DOHH2 (cell line): ENCODE measurements around the gene TTC21B.

Experiments used
- EZH2phosphoT487 ChIP-seq: fragments of 200-600 bp; sonication (generic); IDR thresholded peaks from 2 replicates; pipeline ENCODE4 v1.6.1; 2017; ENCODE audit warnings: borderline replicate concordance, mild to moderate bottlenecking, antibody characterized with exemption, low read length, moderate library complexity, mixed read lengths
- TF ChIP-seq, protein P1 (sequence below): fragments of 200-600 bp; sonication (generic); IDR thresholded peaks from one replicate; pipeline ENCODE4 v1.5.1; 2014; ENCODE audit warnings: antibody characterized with exemption, mild to moderate bottlenecking, low read depth, low read length; ENCODE audit not compliant: poor library complexity, severe bottlenecking

DNA sequence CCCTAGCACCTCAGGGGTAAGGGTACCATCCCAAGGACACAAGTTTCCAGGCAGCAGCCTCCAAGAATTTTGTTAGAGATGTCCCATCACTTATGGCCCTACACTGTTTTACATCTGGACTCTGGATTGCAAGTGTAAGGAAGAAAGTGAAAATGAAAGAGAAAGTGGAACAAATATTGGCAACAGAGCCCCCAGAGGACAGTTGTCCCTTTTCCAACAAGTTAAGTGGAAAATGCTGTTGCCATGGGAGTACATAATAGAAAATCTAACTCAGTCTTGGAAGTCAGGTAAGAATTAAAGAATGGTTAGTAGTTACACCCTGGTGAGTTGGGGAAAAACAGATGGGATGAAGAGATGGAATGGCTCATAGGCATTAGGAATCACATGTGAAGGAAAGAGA lies 50.6 kb downstream of the TTC21B start:
- TF ChIP-seq, protein P1, sequence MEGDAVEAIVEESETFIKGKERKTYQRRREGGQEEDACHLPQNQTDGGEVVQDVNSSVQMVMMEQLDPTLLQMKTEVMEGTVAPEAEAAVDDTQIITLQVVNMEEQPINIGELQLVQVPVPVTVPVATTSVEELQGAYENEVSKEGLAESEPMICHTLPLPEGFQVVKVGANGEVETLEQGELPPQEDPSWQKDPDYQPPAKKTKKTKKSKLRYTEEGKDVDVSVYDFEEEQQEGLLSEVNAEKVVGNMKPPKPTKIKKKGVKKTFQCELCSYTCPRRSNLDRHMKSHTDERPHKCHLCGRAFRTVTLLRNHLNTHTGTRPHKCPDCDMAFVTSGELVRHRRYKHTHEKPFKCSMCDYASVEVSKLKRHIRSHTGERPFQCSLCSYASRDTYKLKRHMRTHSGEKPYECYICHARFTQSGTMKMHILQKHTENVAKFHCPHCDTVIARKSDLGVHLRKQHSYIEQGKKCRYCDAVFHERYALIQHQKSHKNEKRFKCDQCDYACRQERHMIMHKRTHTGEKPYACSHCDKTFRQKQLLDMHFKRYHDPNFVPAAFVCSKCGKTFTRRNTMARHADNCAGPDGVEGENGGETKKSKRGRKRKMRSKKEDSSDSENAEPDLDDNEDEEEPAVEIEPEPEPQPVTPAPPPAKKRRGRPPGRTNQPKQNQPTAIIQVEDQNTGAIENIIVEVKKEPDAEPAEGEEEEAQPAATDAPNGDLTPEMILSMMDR, result no peak
- no peak for TF ChIP-seq EZH2phosphoT487
